Measurements from ENCODE around the gene CEACAM21.

- TF ChIP-seq POLR2A (IDR thresholded peaks at IDR 0.05) (no peak), CTCF (IDR thresholded peaks at IDR 0.05) (no peak)
Observed at GRCh38 chr19:41547569-41547968, 28.4 kb upstream of the CEACAM21 start.
